ENCODE measurements around the gene ANXA4.
"Not testable (repeated sequence)": the region's sequence is repeated elsewhere in the genome, so short reads cannot be mapped to it uniquely, and the experiment has no call there.

The ANXA4 gene

DNA sequence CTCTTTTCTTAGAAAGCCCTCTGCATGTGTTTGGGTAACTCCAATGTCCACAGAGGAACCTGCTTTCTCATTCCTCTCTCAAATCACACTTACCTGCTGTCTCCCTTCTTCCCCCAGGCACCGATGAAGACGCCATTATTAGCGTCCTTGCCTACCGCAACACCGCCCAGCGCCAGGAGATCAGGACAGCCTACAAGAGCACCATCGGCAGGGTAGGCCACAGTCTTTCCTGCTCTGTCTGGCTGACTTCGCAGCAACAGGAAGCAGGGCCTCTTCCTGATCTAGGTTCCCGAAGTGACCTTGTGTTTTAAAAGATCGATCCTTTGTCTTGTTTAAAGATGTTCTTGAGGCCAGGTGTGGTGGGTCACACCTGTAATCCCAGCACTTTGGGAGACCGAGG is 62.5 kb downstream of the ANXA4 start:
- no peak for DNase-seq (ENCODE audit: low read depth in 3 of 3)

DNA sequence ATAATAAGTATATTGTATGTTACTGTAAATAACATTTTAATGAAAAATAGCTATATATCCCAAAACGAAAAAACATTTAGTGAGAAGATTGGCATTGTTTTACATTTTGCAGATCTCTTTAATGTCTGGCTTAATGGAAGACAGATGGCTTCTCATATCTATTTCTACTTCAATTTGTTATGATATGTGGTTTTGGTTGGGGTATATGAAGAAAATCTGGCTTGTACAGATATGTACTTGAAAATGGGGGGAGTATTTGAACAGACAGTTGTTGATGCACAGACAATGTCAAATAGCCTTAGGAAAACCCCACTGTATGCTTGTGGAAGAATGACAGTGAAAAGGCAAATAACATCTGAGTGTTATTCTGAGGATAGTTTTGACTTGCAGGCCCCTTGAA is 64.0 kb downstream of the ANXA4 start:
- DNase-seq (ENCODE audit: low read depth in 3 of 3) = no peak

DNA sequence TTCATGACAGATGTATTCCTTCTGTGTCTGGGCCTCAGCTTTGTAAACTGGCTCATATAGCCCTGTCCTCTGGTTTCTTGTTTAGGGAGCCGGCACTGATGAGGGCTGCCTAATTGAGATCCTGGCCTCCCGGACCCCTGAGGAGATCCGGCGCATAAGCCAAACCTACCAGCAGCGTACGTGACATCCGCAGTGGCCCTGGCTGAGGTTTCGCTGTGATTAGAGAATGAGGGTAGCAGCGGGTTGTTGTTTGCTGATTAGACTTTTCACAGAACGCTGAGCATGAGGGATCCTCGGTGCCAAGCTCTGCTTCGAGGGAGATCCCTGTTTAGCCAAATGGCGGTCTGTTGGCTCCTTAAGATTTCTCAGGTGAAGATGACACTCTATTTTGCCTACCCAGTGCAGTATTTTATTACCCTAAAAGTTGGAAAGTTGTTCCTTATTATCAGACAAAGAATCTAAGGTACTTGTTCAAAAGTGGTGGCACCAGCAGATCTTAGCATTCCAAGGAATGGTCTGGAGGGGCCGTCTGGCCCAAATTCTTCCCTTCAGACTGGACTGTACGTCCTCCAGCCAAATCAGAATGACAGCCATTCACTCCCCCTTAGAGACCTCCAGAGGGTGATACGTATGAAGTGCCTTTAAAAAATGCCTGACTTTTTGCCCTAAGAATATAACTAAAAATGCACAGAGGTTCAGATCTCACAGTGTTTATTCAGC is 66.0 kb downstream of the ANXA4 start:
- no peak for DNase-seq (ENCODE audit: low read depth in 3 of 3)

DNA sequence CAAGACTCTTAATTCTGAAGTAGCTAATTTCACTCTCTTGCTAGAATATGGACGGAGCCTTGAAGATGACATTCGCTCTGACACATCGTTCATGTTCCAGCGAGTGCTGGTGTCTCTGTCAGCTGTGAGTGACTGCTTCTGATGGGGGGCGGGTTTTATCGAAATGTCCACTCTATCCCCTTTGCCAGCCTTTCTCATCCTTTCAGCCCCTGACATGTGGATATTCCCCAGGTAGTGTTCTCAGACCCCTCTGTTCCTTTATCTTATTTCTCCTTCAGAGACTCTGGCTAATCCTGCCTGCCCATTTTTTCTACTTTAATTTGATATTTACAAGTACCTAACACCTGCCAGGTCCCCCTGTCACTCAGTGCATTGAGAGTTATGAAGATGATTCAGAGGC is 68.6 kb downstream of the ANXA4 start:
- DNase-seq (ENCODE audit: low read depth in 3 of 3) = no peak

DNA sequence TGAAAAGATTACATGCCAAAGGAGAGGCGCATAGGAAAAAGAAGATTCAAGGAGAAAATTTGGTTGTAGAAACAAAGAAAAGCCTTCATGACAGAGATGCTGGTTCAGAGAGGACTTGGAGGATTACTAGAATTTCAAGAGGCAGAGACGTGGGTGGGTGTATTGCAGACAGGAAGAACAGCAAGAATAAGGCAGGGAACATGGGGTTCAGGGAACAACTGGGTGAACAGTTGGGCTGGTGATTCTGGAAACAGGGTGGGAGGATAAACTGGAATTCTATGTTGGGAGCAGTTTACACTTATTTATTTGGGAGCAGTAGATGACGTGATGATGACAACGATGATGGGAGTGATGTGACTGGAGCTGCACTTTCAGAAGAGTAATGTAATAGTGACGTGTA is 69.1 kb downstream of the ANXA4 start:
- no peak for DNase-seq (ENCODE audit: low read depth in 3 of 3)

DNA sequence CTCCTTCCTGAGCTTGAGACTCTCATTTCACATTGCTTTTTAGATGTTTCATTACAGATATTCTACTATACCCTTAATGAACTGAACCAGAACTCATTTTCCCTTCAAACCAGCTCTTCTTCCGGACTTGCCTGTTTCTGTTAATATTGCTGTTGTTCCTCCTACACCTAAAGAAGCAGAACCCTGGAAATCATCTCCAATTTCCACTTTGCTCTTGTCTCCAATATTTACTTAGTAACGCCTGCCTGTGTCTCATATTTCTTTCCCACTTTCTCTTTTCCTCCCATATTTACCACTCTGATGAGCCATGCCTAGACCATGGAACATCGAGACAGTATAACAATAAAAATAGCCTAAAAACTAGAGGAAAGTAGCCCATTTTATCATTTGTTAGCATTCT is 69.7 kb downstream of the ANXA4 start:
- no peak for DNase-seq (ENCODE audit: low read depth in 3 of 3)

DNA sequence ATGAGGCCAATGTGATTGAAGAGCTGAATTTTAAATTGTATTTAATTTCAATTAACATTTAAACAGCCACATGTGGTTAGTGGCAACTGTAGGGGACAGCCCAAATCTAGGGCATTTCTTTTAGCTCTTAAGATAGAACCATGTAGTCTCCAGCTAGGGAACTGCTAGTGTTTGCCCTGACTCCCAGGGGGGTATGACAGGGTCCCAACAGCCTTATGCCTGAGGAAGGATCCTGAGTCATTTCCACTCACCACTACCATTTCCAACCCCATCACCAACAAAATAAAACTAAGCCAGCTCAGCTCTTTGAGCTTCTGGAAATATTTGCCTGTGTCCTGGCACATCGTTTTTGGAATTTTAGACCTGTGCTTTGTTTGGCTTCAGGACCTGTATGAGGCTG is 73.8 kb downstream of the ANXA4 start:
- DNase-seq (ENCODE audit: low read depth in 3 of 3) = no peak

DNA sequence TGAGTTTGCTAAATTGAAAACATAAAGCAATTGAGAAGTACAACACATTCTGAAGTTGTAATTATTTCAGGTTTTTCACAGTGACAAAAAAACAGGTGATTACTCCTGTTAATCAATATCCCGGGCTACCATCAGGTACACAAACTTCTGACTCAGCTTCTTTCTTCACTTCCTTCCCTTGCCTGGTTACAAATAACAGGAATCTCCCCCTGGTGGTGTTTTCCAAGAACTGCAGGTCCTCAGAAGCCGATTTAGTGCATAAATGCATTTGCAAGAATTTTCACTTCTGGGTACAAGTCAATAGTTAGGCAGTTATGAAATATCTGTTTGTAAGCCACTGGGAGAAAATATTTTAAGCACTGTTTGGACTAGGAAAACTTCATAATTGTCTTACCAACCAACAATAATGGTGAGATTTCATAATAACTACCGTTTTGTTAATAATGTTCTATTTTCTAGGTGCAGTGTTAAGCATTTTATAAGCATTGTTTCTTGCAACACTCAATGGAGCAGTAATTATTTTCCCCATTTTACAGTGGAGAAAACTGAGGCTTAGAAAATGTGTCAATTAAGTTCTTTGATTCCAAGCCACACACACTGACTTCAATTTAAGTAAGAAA is 75.1 kb downstream of the ANXA4 start:
- DNase-seq (ENCODE audit: low read depth in 3 of 3) = peak; percentile 41 to 66 (median 60)

DNA sequence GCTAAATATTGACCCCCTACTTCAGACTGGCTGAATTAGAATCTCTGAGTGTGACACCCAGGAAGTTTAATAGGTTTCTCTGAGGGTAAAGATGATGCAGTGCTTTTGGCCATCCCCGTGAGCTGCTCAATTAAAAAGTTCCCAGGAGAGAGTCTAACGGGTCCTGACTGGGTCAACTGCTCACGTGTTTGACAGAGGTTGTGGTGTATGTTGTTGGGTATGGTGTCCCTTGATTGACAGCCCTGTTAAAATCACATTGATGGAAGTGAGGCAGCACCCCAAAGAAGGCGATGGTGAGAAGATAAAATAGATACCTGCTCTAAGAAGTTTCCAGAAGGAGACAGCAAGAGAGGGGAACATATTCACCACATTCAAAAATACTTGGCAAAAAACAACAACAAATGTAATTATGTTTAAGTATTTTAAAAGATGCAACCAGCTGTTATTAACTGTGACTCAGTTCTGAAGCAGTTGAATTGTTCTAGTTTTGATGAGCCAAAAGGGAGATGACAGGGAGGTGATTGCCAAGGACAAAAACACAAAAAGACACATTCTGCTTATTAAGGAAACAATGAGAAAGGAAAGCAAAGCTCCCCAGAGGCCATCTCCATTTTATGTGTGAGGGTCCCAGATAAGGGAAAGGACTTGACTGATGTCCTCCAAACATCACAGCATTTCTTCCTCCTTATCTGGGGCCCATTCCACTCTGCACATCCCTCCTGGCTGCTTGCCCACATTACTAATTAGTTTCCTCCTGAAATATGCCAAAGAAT is 76.0 kb downstream of the ANXA4 start:
- DNase-seq (ENCODE audit: low read depth in 3 of 3) = no peak

DNA sequence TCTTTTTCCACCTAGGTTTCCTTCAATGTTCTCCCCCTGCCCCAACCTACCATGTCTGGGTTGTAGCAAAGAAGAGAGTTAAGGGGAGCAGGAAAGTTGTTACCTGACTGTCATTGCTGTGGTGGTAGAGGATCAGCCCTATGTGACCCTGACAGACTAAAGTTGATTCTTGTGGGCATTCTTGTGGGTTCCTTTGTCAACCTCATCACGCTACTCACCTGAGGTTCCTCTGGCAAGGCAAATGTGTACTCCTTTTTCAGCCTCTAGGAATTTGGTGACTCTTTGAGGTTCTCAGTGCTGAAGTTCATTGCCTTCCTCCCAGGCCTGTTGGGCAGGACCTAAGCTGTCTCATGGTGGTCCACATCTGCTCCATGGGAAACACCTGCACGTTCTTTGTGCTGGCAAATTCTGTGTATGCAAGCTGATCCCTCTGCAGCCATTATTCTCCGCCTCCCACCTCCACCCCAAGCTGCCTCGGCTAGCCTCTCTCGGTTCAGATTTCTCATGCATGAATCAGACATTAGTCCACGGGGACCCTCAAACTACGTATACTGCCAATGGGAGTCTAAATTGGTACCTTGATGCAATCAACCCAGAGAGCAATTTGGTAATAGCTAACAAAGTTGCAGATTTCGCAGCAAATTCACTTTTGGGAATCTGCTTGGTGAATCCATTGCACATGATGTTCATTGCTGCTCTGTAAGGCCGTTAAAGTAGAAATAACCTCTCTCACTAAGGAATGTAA is 86.0 kb downstream of the ANXA4 start:
- no peak for DNase-seq (ENCODE audit: low read depth in 3 of 3)

DNA sequence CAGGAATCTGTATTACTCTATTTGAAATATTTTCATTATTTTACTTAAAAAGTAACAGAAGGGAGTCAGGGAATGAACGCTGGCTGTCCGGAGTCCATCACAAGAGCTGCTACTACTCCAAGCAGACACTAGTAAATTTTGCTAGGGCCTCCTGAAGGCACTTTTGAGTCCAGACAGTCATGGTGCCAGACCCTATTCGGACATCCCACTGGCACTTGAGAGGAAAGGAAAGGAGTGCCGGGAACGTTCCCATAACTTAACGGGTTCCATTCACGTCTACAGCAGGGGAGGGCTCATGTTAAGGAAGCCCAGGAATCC is 87.0 kb downstream of the ANXA4 start:
- no peak for DNase-seq (ENCODE audit: low read depth in 3 of 3)

DNA sequence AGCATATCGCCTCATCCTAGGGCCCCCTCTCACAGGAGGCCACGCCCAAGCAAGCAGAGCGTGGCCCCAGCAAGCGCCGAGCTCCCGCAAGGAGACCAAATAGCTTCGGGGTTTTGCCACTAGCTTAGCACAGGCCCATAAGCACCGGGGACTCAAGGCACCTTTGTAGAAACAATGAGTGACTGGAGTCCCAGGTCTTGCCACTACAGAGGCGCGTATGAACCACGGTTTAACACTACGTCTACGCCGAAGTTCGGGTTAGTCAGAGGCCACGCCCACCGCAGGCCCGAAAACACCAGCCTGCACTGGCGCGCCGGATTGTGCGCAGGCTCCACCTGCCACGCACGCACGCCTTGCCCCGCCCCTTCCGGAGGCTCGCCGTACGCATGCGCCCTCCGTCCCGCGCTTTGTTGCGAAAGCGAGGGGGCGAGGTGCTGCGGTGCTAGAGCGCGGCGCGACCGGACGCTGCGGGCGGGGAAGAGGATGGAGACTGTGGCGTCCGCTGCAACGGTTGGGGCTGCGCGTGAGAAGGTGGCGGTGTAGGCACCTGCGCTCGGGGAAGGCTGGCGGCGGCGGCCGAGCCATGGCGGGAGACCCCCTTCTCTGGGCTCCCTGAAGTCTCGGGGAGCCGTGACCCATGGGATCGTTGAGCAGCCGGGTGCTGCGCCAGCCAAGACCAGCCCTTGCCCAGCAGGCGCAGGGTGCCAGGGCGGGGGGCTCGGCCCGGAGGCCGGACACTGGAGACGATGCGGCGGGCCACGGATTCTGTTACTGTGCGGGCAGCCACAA is 87.5 kb downstream of the ANXA4 start, which contains the start of gene GMCL1:
GMCL1 (plus strand) TSS at position 405 of the 789 bp plus-strand sequence; CDS start at position 638, 233 bp downstream.
- peak; percentile 98 to 99 (median 98) for DNase-seq (ENCODE audit: low read depth in 3 of 3)

DNA sequence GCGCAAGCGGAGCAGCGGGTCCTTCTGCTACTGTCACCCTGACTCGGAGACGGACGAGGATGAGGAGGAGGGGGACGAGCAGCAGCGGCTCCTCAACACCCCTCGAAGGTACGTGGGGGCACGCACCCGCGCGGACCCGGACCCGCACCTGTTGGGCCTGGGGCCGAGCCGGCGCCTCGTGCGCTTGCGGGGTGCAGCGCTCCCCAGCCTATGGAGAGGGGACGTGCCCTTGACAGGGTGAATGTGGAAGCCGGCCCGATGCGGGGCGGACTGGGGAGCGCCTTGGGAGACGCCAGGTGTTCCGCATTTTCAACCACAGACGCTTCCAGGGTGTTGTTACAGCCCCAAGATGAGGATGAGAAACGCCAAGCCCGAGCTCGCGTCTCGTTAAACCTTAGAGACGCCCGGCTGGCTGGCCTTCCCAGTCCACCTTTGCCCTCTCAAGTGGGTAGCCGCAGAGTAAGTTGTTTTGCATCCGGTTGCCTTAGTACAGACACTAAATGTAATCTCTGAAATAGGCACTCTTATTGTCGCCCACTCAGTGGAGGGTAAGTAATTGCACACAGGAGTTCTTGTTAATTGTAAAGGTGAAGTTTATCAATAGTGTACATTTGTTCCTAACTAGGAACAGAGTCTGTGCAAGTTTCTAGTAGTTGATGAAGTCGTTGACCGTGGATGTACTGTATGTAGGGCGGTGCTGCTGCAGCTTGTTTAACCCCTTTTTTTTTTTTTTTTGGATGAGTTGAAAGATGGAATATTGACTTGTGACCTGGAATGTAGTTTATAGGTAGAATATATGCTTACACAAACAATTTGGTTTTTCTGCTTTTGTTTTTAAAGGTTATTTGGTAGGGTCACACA is 88.3 kb downstream of the ANXA4 start:
- DNase-seq (ENCODE audit: low read depth in 3 of 3) = peak in 1 of 3 donors; percentile 29

DNA sequence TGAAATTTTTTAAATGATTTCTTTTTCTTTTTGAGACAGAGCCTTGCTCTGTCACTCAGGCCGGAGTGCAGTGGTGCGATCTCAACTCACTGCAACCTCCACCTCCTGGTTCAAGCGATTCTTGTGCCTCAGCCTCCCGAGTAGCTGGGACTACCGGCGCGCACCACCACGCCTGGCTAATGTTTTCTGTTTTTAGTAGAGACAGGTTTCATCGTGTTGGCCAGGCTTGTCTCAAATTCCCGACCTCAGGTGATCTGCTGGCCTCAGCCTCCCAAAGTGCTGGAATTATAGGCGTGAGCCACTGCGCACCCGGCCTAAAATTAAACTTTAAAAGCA is 88.9 kb downstream of the ANXA4 start:
- DNase-seq (ENCODE audit: low read depth in 3 of 3) = not testable (repeated sequence)

DNA sequence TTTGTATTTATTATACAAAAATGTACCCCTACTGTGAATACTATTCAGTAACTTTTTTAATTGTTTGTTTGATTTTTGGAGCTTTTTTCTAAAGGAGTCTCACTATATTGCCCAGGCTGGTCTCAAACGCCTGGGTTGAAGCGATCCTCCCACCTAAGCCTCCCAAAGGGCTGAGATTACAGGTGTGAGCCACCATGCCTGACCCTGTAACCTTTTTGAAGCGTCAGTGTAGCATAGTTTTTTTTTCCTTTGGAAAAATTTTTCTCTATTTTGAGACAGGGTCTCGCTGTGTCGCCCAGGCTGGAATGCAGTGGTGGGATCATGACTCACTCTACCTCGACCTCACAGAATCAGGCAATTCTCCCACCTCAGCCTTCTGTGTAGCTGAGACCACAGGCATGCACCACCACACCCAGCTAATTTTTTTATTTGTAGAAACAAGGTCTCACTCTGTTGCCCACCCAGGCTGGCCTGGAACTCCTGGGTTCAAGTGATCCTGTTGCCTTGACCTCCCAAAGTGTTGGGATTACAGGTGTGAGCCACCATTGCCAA is 89.5 kb downstream of the ANXA4 start:
- no peak for DNase-seq (ENCODE audit: low read depth in 3 of 3)

DNA sequence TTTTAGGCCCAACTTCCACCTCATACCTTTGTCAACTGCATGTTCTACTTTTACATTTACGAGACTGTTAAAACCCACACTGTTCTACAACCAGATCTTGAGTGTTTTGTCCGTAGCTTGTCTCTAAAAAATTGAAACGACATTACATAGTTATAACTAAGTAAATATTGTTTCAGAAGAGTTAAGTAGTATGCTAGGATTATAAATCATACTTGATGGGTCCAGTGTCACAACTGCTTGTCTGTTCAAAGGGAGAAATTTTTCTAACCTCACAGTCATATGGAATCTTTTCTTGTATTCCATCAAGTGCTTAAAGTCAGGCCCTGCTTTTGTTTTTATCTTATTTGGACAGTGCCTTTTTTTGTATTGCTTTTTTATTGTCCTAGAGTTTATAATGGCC is 91.8 kb downstream of the ANXA4 start:
- no peak for DNase-seq (ENCODE audit: low read depth in 3 of 3)

DNA sequence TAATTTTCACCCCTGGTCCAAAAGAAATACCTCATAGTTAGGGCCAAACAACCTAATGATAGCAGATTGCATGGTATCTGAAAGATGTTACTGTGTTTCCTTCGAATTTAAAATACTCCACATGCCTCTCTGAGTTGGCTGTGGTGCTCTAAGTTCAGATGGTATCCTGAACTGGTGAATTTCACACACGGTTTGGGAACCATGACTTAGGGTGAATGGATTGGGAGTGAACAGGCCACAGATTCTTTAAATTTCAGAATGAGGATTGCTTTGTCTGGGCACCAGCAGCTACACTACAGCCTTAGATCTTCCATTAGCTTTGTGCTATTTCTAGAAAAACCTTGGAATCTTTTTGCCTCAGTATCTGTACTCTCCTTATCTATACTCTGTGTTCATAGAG is 93.7 kb downstream of the ANXA4 start:
- no peak for DNase-seq (ENCODE audit: low read depth in 3 of 3)

DNA sequence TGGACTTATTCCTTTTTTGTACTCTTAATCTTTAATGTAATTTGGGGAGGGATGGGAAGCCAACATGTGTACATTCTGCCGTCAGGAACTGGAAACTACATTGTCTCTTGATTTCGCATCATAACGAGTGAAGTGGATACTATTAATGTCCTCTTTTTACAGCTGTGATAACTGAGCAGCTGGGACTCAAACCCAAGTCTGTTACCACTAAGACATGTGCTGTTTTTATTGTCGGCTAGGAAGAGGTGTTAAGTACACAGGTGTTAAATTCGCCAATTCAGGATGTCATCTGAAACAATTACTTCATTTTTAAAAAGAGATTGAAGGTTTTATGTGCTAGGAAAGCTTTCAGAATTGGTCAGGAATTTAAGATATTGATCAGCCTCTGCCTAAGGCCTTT is 94.4 kb downstream of the ANXA4 start:
- DNase-seq (ENCODE audit: low read depth in 3 of 3) = no peak

DNA sequence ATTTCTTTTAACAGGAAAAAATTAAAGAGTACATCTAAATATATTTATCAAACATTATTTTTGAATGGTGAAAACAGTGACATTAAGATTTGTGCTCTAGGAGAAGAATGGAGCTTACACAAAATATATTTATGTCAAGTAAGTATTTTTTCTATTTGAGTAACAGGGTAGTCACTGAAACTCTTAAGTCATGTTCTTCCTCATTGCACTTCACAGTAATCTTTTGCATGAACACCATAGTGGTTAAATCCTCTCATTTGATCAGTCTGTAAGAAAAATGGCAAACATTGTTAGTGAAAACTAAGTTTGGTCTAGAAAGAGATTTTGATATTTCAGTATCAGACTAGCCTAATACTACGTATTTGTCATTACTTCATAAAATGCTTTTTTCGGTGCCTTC is 95.6 kb downstream of the ANXA4 start:
- no peak for DNase-seq (ENCODE audit: low read depth in 3 of 3)

DNA sequence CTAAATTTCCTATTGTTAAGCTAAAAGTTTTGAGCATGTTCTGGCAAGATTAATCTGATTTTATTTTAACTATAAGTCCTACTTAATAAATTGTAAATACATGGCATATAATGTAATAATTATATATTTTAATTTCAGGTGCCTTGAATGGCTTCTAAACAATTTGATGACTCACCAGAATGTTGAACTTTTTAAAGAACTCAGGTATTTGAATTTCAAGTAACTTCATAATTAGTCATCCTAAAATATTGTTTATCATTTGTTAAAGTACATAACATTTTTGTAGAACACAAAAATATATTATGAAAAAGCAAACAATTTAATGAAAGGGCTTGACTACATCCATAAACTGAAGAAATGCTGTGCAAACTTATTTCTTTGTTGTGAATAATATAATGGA is 102.1 kb downstream of the ANXA4 start:
- no peak for DNase-seq (ENCODE audit: low read depth in 3 of 3)

Measured in stimulated activated CD4-positive, alpha-beta T cell treated with anti-CD3 and anti-CD28 coated beads, TNF-alpha, amount 100 ng/mL, for 48 hours (primary cell).